Suppressor macrophage treated with lipopolysaccharide for 1 hour (primary cell): Measurements from ENCODE around the gene KIF17.

Experiments used
- DNase-seq, 3 donors: peaks; one replicate each; pipeline ENCODE4 v3.0.0-alpha.2; 2020 to 2022

The KIF17 gene

GRCh38 chr1:20657024-20657423 lies 60.8 kb downstream of the KIF17 start:
- no peak for DNase-seq

- DNase-seq: no peak
Observed at GRCh38 chr1:20654104-20654690, 63.6 kb downstream of the KIF17 start.

GRCh38 chr1:20652300-20652699 lies 65.5 kb downstream of the KIF17 start:
- DNase-seq: no peak

- no peak for DNase-seq
Observed at GRCh38 chr1:20648946-20649345, 68.9 kb downstream of the KIF17 start.

GRCh38 chr1:20648438-20648837 lies 69.4 kb downstream of the KIF17 start:
- DNase-seq: no peak

- no peak for DNase-seq
Observed at GRCh38 chr1:20645414-20645813, 72.4 kb downstream of the KIF17 start.

GRCh38 chr1:20644416-20644815 lies 73.4 kb downstream of the KIF17 start:
- no peak for DNase-seq

GRCh38 chr1:20643080-20643479 lies 74.7 kb downstream of the KIF17 start:
- DNase-seq: no peak

- DNase-seq: no peak
Observed at GRCh38 chr1:20641975-20642374, 75.8 kb downstream of the KIF17 start.

- DNase-seq: peak; percentile 79 to 83 (median 83)
Observed at GRCh38 chr1:20640183-20640597, 77.6 kb downstream of the KIF17 start.

- DNase-seq: no peak
Observed at GRCh38 chr1:20636785-20637347, 80.9 kb downstream of the KIF17 start.

GRCh38 chr1:20634594-20635084 lies 83.2 kb downstream of the KIF17 start:
- DNase-seq: peak in 2 of 3 donors; percentile 27 to 29

GRCh38 chr1:20634065-20634593 lies 83.7 kb downstream of the KIF17 start:
- no peak for DNase-seq

- peak; percentile 85 to 92 (median 87) for DNase-seq
Observed at GRCh38 chr1:20633190-20634064, 84.4 kb downstream of the KIF17 start, which contains the start of gene PINK1. Gene PINK1, plus strand, starts transcription at chr1:20633458. Its CDS starts 91 bp downstream, at chr1:20633549.

GRCh38 chr1:20632386-20632785 lies 85.4 kb downstream of the KIF17 start:
- no peak for DNase-seq

- no peak for DNase-seq
Observed at GRCh38 chr1:20630729-20631128, 87.1 kb downstream of the KIF17 start.

- DNase-seq: peak; percentile 10 to 40 (median 15)
Observed at GRCh38 chr1:20626524-20626923, 91.3 kb downstream of the KIF17 start.

GRCh38 chr1:20626098-20626427 lies 91.7 kb downstream of the KIF17 start:
- no peak for DNase-seq

GRCh38 chr1:20625176-20626097 lies 92.4 kb downstream of the KIF17 start:
- DNase-seq: no peak

- no peak for DNase-seq
Observed at GRCh38 chr1:20624709-20625108, 93.1 kb downstream of the KIF17 start.

GRCh38 chr1:20621012-20621411 lies 96.8 kb downstream of the KIF17 start:
- no peak for DNase-seq

GRCh38 chr1:20619999-20620398 lies 97.8 kb downstream of the KIF17 start:
- no peak for DNase-seq
